Adrenal gland (tissue), 12 donors: ENCODE results near the gene ZNF253. TPM values are rescaled to one million over a fixed set of nuclear protein-coding genes. Genes with fewer than 3 reads are reported as not detected.
"Not testable (repeated sequence)": the region's sequence is repeated elsewhere in the genome, so short reads cannot be mapped to it uniquely, and the experiment has no call there.

Source experiments
- DNase-seq, 7 donors: peaks; one replicate each; pipeline ENCODE4 v3.0.0-alpha.2; 2019 to 2020
- H3K27ac ChIP-seq, 5 donors: fragments of 200-600 bp; sonication (generic) in 4 of 5; 1 replicate in 3 of 5; 2 replicates in 2 of 5; pipeline versions ENCODE4 v1.5.1 to v1.8.0; 2016 to 2020; ENCODE audit warnings: mild to moderate bottlenecking in 1 of 5
- H3K27me3 ChIP-seq: fragments of 200-600 bp; 2 replicates; pipeline ENCODE4 v1.8.0; 2021
- H3K36me3 ChIP-seq, 2 donors: fragments of 200-600 bp; replicated peaks in 1 of 2; 1 replicate in 1 of 2; 2 replicates in 1 of 2; pipeline versions ENCODE4 v1.5.1 to v1.8.0; 2018 to 2022
- H3K4me1 ChIP-seq, 2 donors: fragments of 200-600 bp; replicated peaks in 1 of 2; 1 replicate in 1 of 2; 2 replicates in 1 of 2; pipeline versions ENCODE4 v1.5.1 to v1.8.0; 2018 to 2021
- H3K4me3 ChIP-seq, 4 donors: fragments of 200-600 bp; sonication (generic) in 3 of 4; one replicate each; pipeline ENCODE4 v1.5.1; 2016 to 2018
- H3K9me3 ChIP-seq, 3 donors: fragments of 200-600 bp; sonication (generic) in 1 of 3; replicated peaks in 1 of 3; 1 replicate in 2 of 3; 2 replicates in 1 of 3; pipeline versions ENCODE4 v1.5.1 to v1.8.0; 2016 to 2021
- CTCF ChIP-seq, 6 experiments: fragments of 450-650 bp in 4 of 6; fragments of 200-600 bp in 2 of 6; sonication (generic) in 1 of 6; IDR thresholded peaks; 1 replicate in 5 of 6; 2 replicates in 1 of 6; pipeline versions ENCODE4 v1.5.1 to v1.8.0; 2016 to 2021; ENCODE audit warnings: antibody characterized with exemption in 6 of 6, mild to moderate bottlenecking in 2 of 6, moderate library complexity in 1 of 6
- POLR2A ChIP-seq, 2 donors: fragments of 450-650 bp; IDR thresholded peaks; one replicate each; pipeline ENCODE4 v1.6.1; 2017; ENCODE audit warnings: antibody characterized with exemption in 2 of 2, mild to moderate bottlenecking in 2 of 2, moderate library complexity in 1 of 2
- WGBS, 4 donors: extraction: QIAGEN DNeasy Blood & Tissue Kit in 2 of 4; methylation state at CpG; one replicate each; pipeline versions ENCODE4 v1.1.5 to v1.1.7; 2013 to 2017; 5-methylcytosine and 5-hydroxymethylcytosine counted together
- intact Hi-C, 2 donors: fragments of 100-400 bp; cut with DNase I; formaldehyde crosslinking; loops; one replicate each; pipeline versions ENCODE4 v1.14.1 to v1.15.0; 2022 to 2023
- polyA plus RNA-seq, 3 donors: library from polyadenylated mRNA; stranded (reverse); fragments of 200-250 nt in 2 of 3; fragments of 350-450 nt in 1 of 3; fragmentation: Illumina TruSeq in 1 of 3; extraction: RNeasy Lipid Tissue Mini Kit (QIAGEN cat#74804) in 1 of 3; gene quantifications; one replicate each; pipeline ENCODE4 v1.2.3, GENCODE V29; 2013 to 2014
- total RNA-seq, 9 donors: library from RNA; depleted of rRNA in 4 of 9; stranded (reverse); fragments of >200 nt in 4 of 9; fragments of 120-200 nt in 1 of 9; fragmentation: NEBNext Ultra II Directional in 1 of 9; extraction: Animal tissue kit (Norgen Biotek cat#: 25700) in 1 of 9; gene quantifications; one replicate each; pipeline versions ENCODE4 v1.1.0 to v1.2.4, GENCODE V29; 2013 to 2023
- donor health status: healthy with polysubstance abuse.
- donor health status: Bipolar disorder and iron deficiency.
- donor health status: DM: yes; HTN: yes; CAD: no.
- donor health status: DM: no; HTN: no; CAD: no.
- donor health status: DM: no; HTN: no; CAD: no.
- donor health status: DM: yes; HTN: yes; CAD: no.

The ZNF253 gene
- total and polyA plus RNA-seq, 12 donors: 2.7 to 19.7 (median 14.4) TPM

- H3K27ac ChIP-seq: no peak overlapping the region
- no peak for TF ChIP-seq POLR2A (IDR thresholded peaks at IDR 0.05)
- no peak for TF ChIP-seq CTCF (IDR thresholded peaks at IDR 0.05)
- H3K4me3 ChIP-seq: no peak overlapping the region
- no peak for DNase-seq
- no peaks in the 10 kb centered on the region for H3K9me3 ChIP-seq
- H3K27me3 ChIP-seq: no peaks in the 10 kb centered on the region
- intact Hi-C loops: no loop called here
- WGBS, 4 donors: 85 to 98% (median 91%) methylated on average over 2 of the region's 2 CpGs
- no peaks in the 10 kb centered on the region for H3K36me3 ChIP-seq
- no peaks in the 10 kb centered on the region for H3K4me1 ChIP-seq
Measured at GRCh38 chr19:19858751-19859150, 6.9 kb upstream of the ZNF253 start.

- peak overlapping the region in 1 of 4 donors; percentile 32 for H3K4me3 ChIP-seq
- intact Hi-C loops: no loop called here
- H3K27me3 ChIP-seq: no peaks in the 10 kb centered on the region
- no peaks in the 10 kb centered on the region for H3K9me3 ChIP-seq
- TF ChIP-seq POLR2A (IDR thresholded peaks at IDR 0.05) (no peak), CTCF (IDR thresholded peaks at IDR 0.05) (no peak)
- no peaks in the 10 kb centered on the region for H3K4me1 ChIP-seq
- no peak overlapping the region for H3K27ac ChIP-seq
- 22 to 27% (median 22%) methylated on average over 10 to 29 of the region's 29 CpGs for WGBS, 4 donors
- DNase-seq: peak in 5 of 7 donors; percentile 12 to 71 (median 30)
- H3K36me3 ChIP-seq: no peaks in the 10 kb centered on the region
Measured at GRCh38 chr19:19860756-19861390, 4.8 kb upstream of the ZNF253 start.

GRCh38 chr19:19866611-19867248 is 1.0 kb downstream of the ZNF253 start:
- intact Hi-C loops: no loop called here
- Histone ChIP-seq H3K27ac (peak overlapping the region in 4 of 5 donors; percentile 89 to 94 (median 92)), H3K4me3 (peak overlapping the region in 3 of 4 donors; percentile 80 to 92 (median 85)), H3K9me3 (no peaks in the 10 kb centered on the region), H3K27me3 (no peaks in the 10 kb centered on the region), H3K4me1 (peaks cover 19 to 28% of the 10 kb centered on the region in 2 donors), H3K36me3 (no peaks in the 10 kb centered on the region)
- 3 to 9% (median 5%) methylated on average over 22 to 23 of the region's 23 CpGs for WGBS, 4 donors
- no peak for TF ChIP-seq POLR2A (IDR thresholded peaks at IDR 0.05)
- DNase-seq: peak; percentile 17 to 56 (median 23)

GRCh38 chr19:19870086-19870485 is 4.4 kb downstream of the ZNF253 start:
- H3K4me3 ChIP-seq, H3K27me3 ChIP-seq, H3K27ac ChIP-seq, intact Hi-C loops, DNase-seq, H3K36me3 ChIP-seq, H3K9me3 ChIP-seq: not testable (repeated sequence)
- peaks cover 19 to 28% of the 10 kb centered on the region in 2 donors for H3K4me1 ChIP-seq
- 89 to 97% (median 95%) methylated on average over 5 of the region's 5 CpGs for WGBS, 4 donors

GRCh38 chr19:19871932-19872331 is 6.2 kb downstream of the ZNF253 start:
- no peak for DNase-seq
- Histone ChIP-seq H3K4me3 (no peak overlapping the region), H3K9me3 (no peaks in the 10 kb centered on the region), H3K4me1 (peaks cover 15 to 24% of the 10 kb centered on the region in 2 donors), H3K27me3 (no peaks in the 10 kb centered on the region), H3K27ac (no peak overlapping the region), H3K36me3 (peaks cover 0 to 4% of the 10 kb centered on the region in 2 donors)
- intact Hi-C loops: no loop called here
- TF ChIP-seq POLR2A (IDR thresholded peaks at IDR 0.05): no peak
- TF ChIP-seq CTCF (IDR thresholded peaks at IDR 0.05): no peak
- 83 to 91% (median 88%) methylated on average over 3 of the region's 3 CpGs for WGBS, 4 donors
